ENCODE data around the gene PBX4.

PBX4 gene

GRCh38 chr19:19575411-19575810 lies 43.1 kb downstream of the PBX4 start:
- Histone ChIP-seq H3K36me3 (ENCODE audit: control insufficient read depth, insufficient read depth, low read length) (peaks cover 3% of the 10 kb centered on the region), H3K27me3 (replicated peaks; ENCODE audit: control insufficient read depth, insufficient read depth, low read length) (no peaks in the 10 kb centered on the region), H3K4me3 (replicated peaks; ENCODE audit: low read depth, low read length) (no peak overlapping the region)
- DNase-seq (ENCODE audit: extremely low read depth, insufficient read length) = no peak
- no peak for TF ChIP-seq CTCF (IDR thresholded peaks at IDR 0.05; ENCODE audit: insufficient read depth, low read length, poor library complexity, severe bottlenecking)

- no peaks in the 10 kb centered on the region for H3K27me3 ChIP-seq (replicated peaks; ENCODE audit: control insufficient read depth, insufficient read depth, low read length)
- H3K4me3 ChIP-seq (replicated peaks; ENCODE audit: low read depth, low read length) = no peak overlapping the region
- TF ChIP-seq CTCF (IDR thresholded peaks at IDR 0.05; ENCODE audit: insufficient read depth, low read length, poor library complexity, severe bottlenecking) = no peak
- no peak for DNase-seq (ENCODE audit: extremely low read depth, insufficient read length)
- peaks cover 18% of the 10 kb centered on the region for H3K36me3 ChIP-seq (ENCODE audit: control insufficient read depth, insufficient read depth, low read length)
Observed at GRCh38 chr19:19571071-19571786, 47.3 kb downstream of the PBX4 start.

- Histone ChIP-seq H3K36me3 (ENCODE audit: control insufficient read depth, insufficient read depth, low read length) (peaks cover 18% of the 10 kb centered on the region), H3K4me3 (replicated peaks; ENCODE audit: low read depth, low read length) (no peak overlapping the region), H3K27me3 (replicated peaks; ENCODE audit: control insufficient read depth, insufficient read depth, low read length) (no peaks in the 10 kb centered on the region)
- TF ChIP-seq CTCF (IDR thresholded peaks at IDR 0.05; ENCODE audit: insufficient read depth, low read length, poor library complexity, severe bottlenecking) = no peak
- no peak for DNase-seq (ENCODE audit: extremely low read depth, insufficient read length)
Observed at GRCh38 chr19:19570571-19570970, 47.9 kb downstream of the PBX4 start.

- H3K27me3 ChIP-seq (replicated peaks; ENCODE audit: control insufficient read depth, insufficient read depth, low read length) = no peaks in the 10 kb centered on the region
- H3K36me3 ChIP-seq (ENCODE audit: control insufficient read depth, insufficient read depth, low read length) = peaks cover 24% of the 10 kb centered on the region
- no peak for TF ChIP-seq CTCF (IDR thresholded peaks at IDR 0.05; ENCODE audit: insufficient read depth, low read length, poor library complexity, severe bottlenecking)
- no peak for DNase-seq (ENCODE audit: extremely low read depth, insufficient read length)
- H3K4me3 ChIP-seq (replicated peaks; ENCODE audit: low read depth, low read length) = no peak overlapping the region
Observed at GRCh38 chr19:19568802-19569756, 49.4 kb downstream of the PBX4 start.

- no peak for TF ChIP-seq CTCF (IDR thresholded peaks at IDR 0.05; ENCODE audit: insufficient read depth, low read length, poor library complexity, severe bottlenecking)
- no peak overlapping the region for H3K4me3 ChIP-seq (replicated peaks; ENCODE audit: low read depth, low read length)
- DNase-seq (ENCODE audit: extremely low read depth, insufficient read length) = no peak
Observed at GRCh38 chr19:19567391-19567790, 51.1 kb downstream of the PBX4 start.

More at GRCh38 chr19:19567391-19567790, 51.1 kb downstream of the PBX4 start:
- Histone ChIP-seq H3K27me3 (replicated peaks; ENCODE audit: control insufficient read depth, insufficient read depth, low read length) (no peaks in the 10 kb centered on the region), H3K36me3 (ENCODE audit: control insufficient read depth, insufficient read depth, low read length) (peaks cover 29% of the 10 kb centered on the region)
